GM12865 (cell line): ENCODE data around the gene RBMS1.

Experiments used
- DNase-seq: peaks from one replicate; pipeline ENCODE4 v3.0.0; 2010; ENCODE audit warnings: low read depth
- H3K4me3 ChIP-seq: 2 replicates; pipeline ENCODE4 v1.5.1; 2011; ENCODE audit warnings: mild to moderate bottlenecking, low read depth, low read length, control low read depth
- TF ChIP-seq, protein P1 (sequence below): IDR thresholded peaks from 2 replicates; pipeline ENCODE4 v1.5.1; 2011; ENCODE audit warnings: low read length, control low read depth, low read depth, inconsistent platforms; ENCODE audit not compliant: insufficient read depth; ENCODE audit errors: missing control alignments

RBMS1 gene

GRCh38 chr2:160365716-160366367 lies 127.8 kb downstream of the RBMS1 start:
- H3K4me3 ChIP-seq: no peak overlapping the region
- TF ChIP-seq, protein P1, sequence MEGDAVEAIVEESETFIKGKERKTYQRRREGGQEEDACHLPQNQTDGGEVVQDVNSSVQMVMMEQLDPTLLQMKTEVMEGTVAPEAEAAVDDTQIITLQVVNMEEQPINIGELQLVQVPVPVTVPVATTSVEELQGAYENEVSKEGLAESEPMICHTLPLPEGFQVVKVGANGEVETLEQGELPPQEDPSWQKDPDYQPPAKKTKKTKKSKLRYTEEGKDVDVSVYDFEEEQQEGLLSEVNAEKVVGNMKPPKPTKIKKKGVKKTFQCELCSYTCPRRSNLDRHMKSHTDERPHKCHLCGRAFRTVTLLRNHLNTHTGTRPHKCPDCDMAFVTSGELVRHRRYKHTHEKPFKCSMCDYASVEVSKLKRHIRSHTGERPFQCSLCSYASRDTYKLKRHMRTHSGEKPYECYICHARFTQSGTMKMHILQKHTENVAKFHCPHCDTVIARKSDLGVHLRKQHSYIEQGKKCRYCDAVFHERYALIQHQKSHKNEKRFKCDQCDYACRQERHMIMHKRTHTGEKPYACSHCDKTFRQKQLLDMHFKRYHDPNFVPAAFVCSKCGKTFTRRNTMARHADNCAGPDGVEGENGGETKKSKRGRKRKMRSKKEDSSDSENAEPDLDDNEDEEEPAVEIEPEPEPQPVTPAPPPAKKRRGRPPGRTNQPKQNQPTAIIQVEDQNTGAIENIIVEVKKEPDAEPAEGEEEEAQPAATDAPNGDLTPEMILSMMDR: no peak
- DNase-seq: no peak

- no peak overlapping the region for H3K4me3 ChIP-seq
- DNase-seq: no peak
- TF ChIP-seq, protein P1: no peak
Observed at GRCh38 chr2:160364364-160364763, 129.2 kb downstream of the RBMS1 start.

GRCh38 chr2:160363961-160364360 lies 129.6 kb downstream of the RBMS1 start:
- no peak overlapping the region for H3K4me3 ChIP-seq
- TF ChIP-seq, protein P1: no peak
- DNase-seq: no peak

GRCh38 chr2:160363055-160363454 lies 130.6 kb downstream of the RBMS1 start:
- TF ChIP-seq, protein P1: no peak

DNA sequence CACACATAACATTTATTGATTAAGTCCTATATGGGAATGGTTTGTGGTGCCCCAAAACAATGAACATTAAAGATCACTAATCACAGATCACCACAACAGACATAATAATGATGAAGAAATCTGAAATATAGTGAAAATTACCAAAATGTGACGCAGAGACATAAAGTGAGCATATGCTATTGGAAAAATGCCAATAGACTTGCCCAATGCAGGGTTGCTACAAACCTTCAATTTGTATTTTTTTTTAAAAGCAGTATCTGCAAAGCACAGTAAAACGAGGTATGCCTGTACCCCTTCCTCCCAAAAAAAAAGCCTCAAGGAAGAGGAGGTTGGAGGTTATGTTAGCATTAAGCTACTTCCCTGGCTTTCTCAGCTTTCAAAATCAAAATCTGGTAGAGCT lies 131.1 kb downstream of the RBMS1 start:
- no peak overlapping the region for H3K4me3 ChIP-seq
- no peak for DNase-seq
- TF ChIP-seq, protein P1: no peak

More at GRCh38 chr2:160363055-160363454, 130.6 kb downstream of the RBMS1 start:
- no peak for DNase-seq
- H3K4me3 ChIP-seq: no peak overlapping the region

DNA sequence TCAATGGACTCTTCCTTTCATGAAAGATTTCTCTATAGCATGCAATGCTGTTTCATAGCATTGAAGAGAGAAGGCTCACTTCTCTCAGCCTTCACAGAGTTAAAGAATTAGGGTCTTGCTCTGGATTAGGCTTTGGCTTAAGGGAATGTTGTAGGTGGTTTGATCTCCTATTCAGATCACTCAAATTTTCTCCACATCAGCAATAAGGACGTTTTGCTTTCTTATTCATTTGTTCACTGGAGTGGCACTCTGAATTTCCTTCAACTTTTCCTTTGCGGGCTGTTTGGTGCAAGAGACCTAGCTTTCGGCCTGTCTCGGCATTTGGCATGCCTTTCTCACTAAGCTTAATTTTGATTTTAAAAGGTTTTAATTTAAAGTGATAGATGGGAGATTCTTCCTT lies 131.6 kb downstream of the RBMS1 start:
- H3K4me3 ChIP-seq: no peak overlapping the region
- DNase-seq: no peak
- TF ChIP-seq, protein P1: no peak
